Suprapubic skin (tissue), 4 donors: ENCODE data around the gene MAPK14. TPM values are rescaled to one million over a fixed set of nuclear protein-coding genes. Genes with fewer than 3 reads are reported as not detected.

Source experiments
- DNase-seq, 2 donors: peaks; one replicate each; pipeline ENCODE4 v3.0.0-alpha.2; 2019; ENCODE audit warnings: low spot score in 2 of 2
- H3K27ac ChIP-seq: fragments of 200-600 bp; sonication (generic); one replicate; pipeline ENCODE4 v1.5.1; 2019
- H3K27me3 ChIP-seq: fragments of 200-600 bp; sonication (generic); one replicate; pipeline ENCODE4 v1.5.1; 2019
- H3K36me3 ChIP-seq: fragments of 200-600 bp; sonication (generic); one replicate; pipeline ENCODE4 v1.5.1; 2019
- H3K4me1 ChIP-seq: fragments of 200-600 bp; sonication (generic); one replicate; pipeline ENCODE4 v1.5.1; 2019
- H3K4me3 ChIP-seq: fragments of 200-600 bp; sonication (generic); one replicate; pipeline ENCODE4 v1.5.1; 2019; ENCODE audit warnings: mild to moderate bottlenecking
- H3K9me3 ChIP-seq: fragments of 200-600 bp; sonication (generic); one replicate; pipeline ENCODE4 v1.5.1; 2019
- EP300 ChIP-seq: sonication (generic); formaldehyde crosslinking; IDR thresholded peaks from one replicate; pipeline ENCODE4 v1.6.1; 2017; ENCODE audit warnings: antibody characterized with exemption
- POLR2A ChIP-seq, 2 donors: fragments of 450-650 bp; IDR thresholded peaks; one replicate each; pipeline ENCODE4 v1.6.1; 2017; ENCODE audit warnings: antibody characterized with exemption in 2 of 2, mild to moderate bottlenecking in 2 of 2, moderate library complexity in 2 of 2
- POLR2AphosphoS5 ChIP-seq, 3 donors: sonication (generic); formaldehyde crosslinking; IDR thresholded peaks; one replicate each; pipeline ENCODE4 v1.6.1; 2017; ENCODE audit warnings: antibody characterized with exemption in 3 of 3
- WGBS: methylation state at CpG from one replicate; pipeline ENCODE4 v1.1.5; 2018; 5-methylcytosine and 5-hydroxymethylcytosine counted together
- total RNA-seq, 4 donors: library from RNA; depleted of rRNA; stranded (reverse); fragments of >200 nt; gene quantifications; one replicate each; pipeline ENCODE4 v1.1.0, GENCODE V29; 2016
- TF ChIP-seq, protein P1 (sequence below), 2 donors: fragments of 200-600 bp in 1 of 2; fragments of 450-650 bp in 1 of 2; sonication (generic) in 1 of 2; IDR thresholded peaks; one replicate each; pipeline ENCODE4 v1.5.1; 2016 to 2019; ENCODE audit warnings: antibody characterized with exemption in 2 of 2, mild to moderate bottlenecking in 1 of 2, moderate library complexity in 1 of 2

Gene MAPK14
- total RNA-seq, 4 donors from 2014 or later: 51.7 to 105 (median 57.8) TPM

- H3K9me3 ChIP-seq: no peaks in the 10 kb centered on the region
- 78% methylated on average over 6 of the region's 6 CpGs for WGBS
- H3K27me3 ChIP-seq: no peaks in the 10 kb centered on the region
- H3K27ac ChIP-seq: no peak overlapping the region
- peaks cover 4% of the 10 kb centered on the region for H3K4me1 ChIP-seq
- DNase-seq: no peak
- H3K36me3 ChIP-seq: peaks cover 44% of the 10 kb centered on the region
- TF ChIP-seq, protein P1, sequence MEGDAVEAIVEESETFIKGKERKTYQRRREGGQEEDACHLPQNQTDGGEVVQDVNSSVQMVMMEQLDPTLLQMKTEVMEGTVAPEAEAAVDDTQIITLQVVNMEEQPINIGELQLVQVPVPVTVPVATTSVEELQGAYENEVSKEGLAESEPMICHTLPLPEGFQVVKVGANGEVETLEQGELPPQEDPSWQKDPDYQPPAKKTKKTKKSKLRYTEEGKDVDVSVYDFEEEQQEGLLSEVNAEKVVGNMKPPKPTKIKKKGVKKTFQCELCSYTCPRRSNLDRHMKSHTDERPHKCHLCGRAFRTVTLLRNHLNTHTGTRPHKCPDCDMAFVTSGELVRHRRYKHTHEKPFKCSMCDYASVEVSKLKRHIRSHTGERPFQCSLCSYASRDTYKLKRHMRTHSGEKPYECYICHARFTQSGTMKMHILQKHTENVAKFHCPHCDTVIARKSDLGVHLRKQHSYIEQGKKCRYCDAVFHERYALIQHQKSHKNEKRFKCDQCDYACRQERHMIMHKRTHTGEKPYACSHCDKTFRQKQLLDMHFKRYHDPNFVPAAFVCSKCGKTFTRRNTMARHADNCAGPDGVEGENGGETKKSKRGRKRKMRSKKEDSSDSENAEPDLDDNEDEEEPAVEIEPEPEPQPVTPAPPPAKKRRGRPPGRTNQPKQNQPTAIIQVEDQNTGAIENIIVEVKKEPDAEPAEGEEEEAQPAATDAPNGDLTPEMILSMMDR (IDR thresholded peaks at IDR 0.05): no peak
- TF ChIP-seq POLR2A (IDR thresholded peaks at IDR 0.05) (no peak), POLR2AphosphoS5 (IDR thresholded peaks at IDR 0.05) (no peak), EP300 (no peak)
- no peak overlapping the region for H3K4me3 ChIP-seq
These were observed 72.4 kb downstream of the MAPK14 start for GRCh38 chr6:36099869-36100483.

DNA sequence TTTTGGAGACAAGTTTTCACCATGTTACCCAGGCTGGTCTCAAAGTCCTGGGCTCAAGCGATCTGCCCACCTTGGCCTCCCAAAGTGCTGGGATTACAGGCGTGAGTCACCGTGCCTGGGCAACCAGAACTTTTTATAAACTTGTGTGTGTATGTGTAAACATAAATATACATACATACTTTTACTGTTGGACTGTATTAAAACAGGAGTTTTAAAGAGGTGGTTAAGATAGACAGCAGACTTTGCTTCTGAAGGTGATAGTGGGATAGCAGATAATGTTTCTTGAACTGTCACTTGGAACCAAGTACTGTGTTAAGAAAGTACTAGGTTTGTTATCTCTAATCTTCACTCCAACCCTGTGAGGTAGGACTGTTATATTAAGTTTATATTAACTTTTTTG is 74.1 kb downstream of the MAPK14 start:
- no peak for DNase-seq
- H3K27ac ChIP-seq: no peak overlapping the region
- no peaks in the 10 kb centered on the region for H3K27me3 ChIP-seq
- TF ChIP-seq EP300 (no peak), POLR2AphosphoS5 (IDR thresholded peaks at IDR 0.05) (no peak), POLR2A (IDR thresholded peaks at IDR 0.05) (no peak)
- TF ChIP-seq, protein P1 (IDR thresholded peaks at IDR 0.05): no peak
- 98% methylated on average over 3 of the region's 3 CpGs for WGBS
- H3K4me1 ChIP-seq: no peaks in the 10 kb centered on the region
- no peak overlapping the region for H3K4me3 ChIP-seq
- peaks cover 38% of the 10 kb centered on the region for H3K36me3 ChIP-seq
- H3K9me3 ChIP-seq: no peaks in the 10 kb centered on the region

DNA sequence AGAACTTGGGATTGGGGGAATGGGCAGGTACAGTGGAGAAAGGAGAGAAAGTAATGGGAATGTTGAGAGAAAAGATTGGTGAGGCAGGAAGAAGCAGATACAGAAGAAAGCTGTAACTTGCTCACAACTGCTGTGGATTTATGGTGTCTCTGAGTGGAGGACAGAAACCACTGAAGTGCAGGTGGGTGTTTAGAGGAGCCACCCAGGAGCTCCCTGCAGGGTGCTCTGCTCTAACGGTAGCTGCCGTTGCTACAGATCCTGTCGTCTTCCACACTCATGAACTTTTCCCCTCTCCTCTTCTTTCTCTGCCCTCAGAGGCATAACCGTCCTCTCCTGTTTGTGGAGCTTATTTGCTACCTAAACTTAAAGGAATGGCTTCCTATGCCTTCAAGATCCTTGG is 75.2 kb downstream of the MAPK14 start:
- Histone ChIP-seq H3K27me3 (no peaks in the 10 kb centered on the region), H3K27ac (no peak overlapping the region), H3K9me3 (no peaks in the 10 kb centered on the region), H3K4me3 (no peak overlapping the region), H3K4me1 (no peaks in the 10 kb centered on the region), H3K36me3 (peaks cover 47% of the 10 kb centered on the region)
- TF ChIP-seq, protein P1 (IDR thresholded peaks at IDR 0.05): no peak
- TF ChIP-seq EP300 (no peak), POLR2A (IDR thresholded peaks at IDR 0.05) (no peak), POLR2AphosphoS5 (IDR thresholded peaks at IDR 0.05) (no peak)
- 64% methylated on average over 4 of the region's 4 CpGs for WGBS
- DNase-seq: no peak

GRCh38 chr6:36104836-36105235 is 77.2 kb downstream of the MAPK14 start:
- no peak for DNase-seq
- H3K27ac ChIP-seq: no peak overlapping the region
- H3K36me3 ChIP-seq: peaks cover 65% of the 10 kb centered on the region
- H3K27me3 ChIP-seq: no peaks in the 10 kb centered on the region
- WGBS: 29% methylated on average over 2 of the region's 2 CpGs
- TF ChIP-seq POLR2A (IDR thresholded peaks at IDR 0.05) (no peak), EP300 (no peak), POLR2AphosphoS5 (IDR thresholded peaks at IDR 0.05) (no peak)
- TF ChIP-seq, protein P1 (IDR thresholded peaks at IDR 0.05): no peak
- H3K4me3 ChIP-seq: no peak overlapping the region
- H3K9me3 ChIP-seq: no peaks in the 10 kb centered on the region
- no peaks in the 10 kb centered on the region for H3K4me1 ChIP-seq

DNA sequence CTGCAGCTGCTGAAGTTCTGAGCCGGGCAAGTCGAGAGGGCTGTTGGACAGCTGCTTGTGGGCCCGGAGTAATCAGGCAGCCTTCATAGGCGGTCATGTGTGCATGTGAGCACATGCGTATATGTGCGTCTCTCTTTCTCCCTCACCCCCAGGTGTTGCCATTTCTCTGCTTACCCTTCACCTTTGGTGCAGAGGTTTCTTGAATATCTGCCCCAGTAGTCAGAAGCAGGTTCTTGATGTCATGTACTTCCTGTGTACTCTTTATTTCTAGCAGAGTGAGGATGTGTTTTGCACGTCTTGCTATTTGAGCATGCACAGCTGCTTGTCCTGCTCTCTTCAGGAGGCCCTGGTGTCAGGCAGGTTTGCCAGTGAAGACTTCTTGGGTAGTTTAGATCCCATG is 81.5 kb downstream of the MAPK14 start:
- H3K4me1 ChIP-seq: peaks cover 6% of the 10 kb centered on the region
- DNase-seq: no peak
- H3K36me3 ChIP-seq: peaks cover 60% of the 10 kb centered on the region
- no peaks in the 10 kb centered on the region for H3K9me3 ChIP-seq
- H3K27me3 ChIP-seq: no peaks in the 10 kb centered on the region
- no peak overlapping the region for H3K4me3 ChIP-seq
- no peak for TF ChIP-seq EP300
- TF ChIP-seq, protein P1 (IDR thresholded peaks at IDR 0.05): no peak
- TF ChIP-seq POLR2AphosphoS5 (IDR thresholded peaks at IDR 0.05): no peak
- no peak for TF ChIP-seq POLR2A (IDR thresholded peaks at IDR 0.05)
- no peak overlapping the region for H3K27ac ChIP-seq
- WGBS: 86% methylated on average over 7 of the region's 7 CpGs
